Hypothalamus (tissue), 51 donors: ENCODE results near the gene GRIFIN.

Experiments used
- DNase-seq, 51 donors: peaks; one replicate each; lab custom pipeline; 2025; lab: John Stamatoyannopoulos, UW

Gene GRIFIN

DNA sequence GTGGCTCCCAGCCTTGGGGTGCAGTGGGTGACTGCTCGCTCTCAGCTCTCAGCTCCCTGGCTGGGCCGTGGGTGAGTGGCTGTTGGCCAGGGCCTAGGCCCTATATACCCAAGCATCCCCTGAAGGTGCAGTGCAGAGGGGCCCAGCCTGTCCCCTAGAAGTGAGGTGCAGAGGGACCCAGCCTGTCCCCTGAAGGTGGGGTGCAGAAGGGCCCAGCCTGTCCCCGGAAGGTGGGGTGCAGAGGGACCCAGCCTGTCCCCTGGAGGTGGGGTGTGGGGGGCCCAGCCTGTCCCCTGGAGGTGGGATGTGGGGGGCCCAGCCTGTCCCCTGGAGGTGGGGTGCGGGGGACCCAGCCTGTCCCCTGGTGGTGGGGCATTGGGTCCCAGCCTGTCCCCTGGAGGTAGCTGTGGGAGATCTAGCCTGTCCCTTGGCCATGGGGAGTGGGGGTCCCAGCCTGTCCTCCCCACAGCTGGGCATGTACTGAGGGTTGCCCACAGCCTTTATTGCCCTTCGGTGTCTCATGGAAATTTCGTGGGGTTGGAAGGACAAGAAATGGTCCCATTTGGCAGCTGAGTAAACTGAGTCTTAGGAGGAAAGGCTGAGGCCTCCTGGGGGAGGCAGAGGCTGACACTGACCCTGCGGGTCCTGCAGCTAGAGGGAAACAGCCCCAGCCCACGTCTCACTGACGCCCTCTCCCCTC, 25.9 kb upstream of the GRIFIN start:
- no peak for DNase-seq

DNA sequence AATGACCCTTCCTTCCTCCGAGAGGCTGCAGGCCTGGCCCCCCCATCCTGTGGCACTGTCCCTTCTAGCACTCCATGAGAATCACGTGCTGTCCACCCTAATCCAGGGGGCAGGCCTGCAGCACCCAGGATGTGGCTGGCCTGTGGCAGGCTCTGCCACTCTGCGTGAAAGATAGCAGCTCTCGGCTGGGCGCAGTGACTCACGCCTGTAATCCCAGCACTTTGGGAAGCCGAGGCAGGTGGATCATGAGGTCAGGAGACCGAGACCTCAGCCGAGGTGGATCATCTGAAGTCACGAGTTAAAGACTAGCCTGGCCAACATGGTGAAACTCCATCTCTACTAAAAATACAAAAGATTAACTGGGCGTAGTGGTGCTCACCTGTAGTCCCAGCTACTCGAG, 24.5 kb upstream of the GRIFIN start:
- DNase-seq = no peak

DNA sequence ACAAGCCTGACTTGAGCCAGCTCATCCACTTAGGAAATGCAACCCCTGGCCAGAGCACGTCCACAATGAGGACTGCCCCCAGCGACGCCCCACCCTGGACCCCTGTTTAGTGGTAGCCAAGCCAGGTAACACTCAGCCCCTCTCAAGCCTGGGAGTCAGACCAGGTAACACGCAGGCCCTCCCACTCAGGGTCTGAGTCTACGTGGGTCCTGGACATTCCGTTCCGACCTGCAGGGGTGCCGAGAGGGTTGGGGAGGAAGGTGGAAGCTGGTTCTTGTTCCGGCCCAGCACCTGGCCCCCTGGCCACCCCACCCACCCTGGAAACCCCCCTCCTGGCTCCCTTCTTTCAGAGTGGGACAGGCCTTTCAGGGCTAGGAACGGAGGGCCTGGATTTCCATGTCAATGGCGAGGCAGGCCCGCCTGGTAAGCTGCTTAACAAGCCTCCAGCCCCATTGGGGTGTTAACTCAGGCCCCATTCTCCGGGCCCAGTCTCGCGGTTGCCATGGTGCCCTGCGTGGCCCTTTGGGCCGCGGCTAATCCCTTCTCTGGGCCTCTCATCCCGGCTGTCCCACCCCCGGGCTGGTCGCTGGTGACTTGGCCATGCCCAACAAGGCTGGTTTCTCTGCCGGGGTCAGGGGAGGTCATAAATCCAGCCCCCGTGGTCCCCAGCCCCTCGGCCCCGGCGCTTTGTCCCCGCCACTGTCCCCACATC, 23.7 kb upstream of the GRIFIN start:
- DNase-seq = peak in 7 of 51 donors; percentile 12 to 43 (median 28)

DNA sequence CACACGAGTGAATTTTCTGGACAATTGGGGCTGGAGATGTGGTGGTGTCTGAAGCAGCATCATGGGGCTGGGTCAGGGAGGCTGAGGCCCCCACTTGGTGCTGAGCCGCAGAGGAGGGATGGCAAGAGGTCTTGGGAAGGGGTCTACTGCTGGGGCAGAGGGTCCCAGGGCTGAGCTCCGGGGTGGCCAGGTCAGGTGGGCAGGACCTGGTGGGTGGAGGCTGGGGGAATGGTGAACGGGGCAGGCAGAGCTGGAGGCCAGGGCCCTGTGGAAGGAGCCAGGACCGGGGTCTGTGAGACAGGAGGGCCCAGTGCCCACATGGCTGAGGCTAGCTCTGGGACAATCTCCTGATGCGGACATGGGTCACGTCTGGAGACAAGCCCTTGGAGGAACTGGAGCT, 23.0 kb upstream of the GRIFIN start:
- no peak for DNase-seq

- no peak for DNase-seq
These were observed 22.5 kb upstream of the GRIFIN start for GRCh38 chr7:2498708-2499107.

GRCh38 chr7:2497500-2498336, 21.5 kb upstream of the GRIFIN start:
- no peak for DNase-seq

DNA sequence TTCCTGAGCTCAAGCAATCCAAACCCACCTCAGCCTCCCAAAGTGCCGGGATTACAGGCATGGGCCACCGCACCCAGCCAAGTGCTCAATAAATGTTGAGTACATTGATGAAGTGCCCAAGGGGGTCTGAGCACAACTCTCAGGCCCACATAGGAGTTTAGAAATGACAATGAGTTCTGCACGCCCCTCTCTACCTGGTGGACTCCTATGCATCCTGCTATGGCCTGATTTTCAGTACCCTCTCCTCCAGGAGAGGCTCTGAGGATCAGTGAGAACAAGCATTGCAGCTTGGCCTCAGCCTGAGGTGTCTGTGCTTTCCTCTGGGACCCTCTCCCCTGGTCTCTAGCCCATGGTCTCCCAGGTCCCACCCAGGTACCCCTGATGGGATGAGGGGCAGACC, 20.9 kb upstream of the GRIFIN start:
- no peak for DNase-seq

DNA sequence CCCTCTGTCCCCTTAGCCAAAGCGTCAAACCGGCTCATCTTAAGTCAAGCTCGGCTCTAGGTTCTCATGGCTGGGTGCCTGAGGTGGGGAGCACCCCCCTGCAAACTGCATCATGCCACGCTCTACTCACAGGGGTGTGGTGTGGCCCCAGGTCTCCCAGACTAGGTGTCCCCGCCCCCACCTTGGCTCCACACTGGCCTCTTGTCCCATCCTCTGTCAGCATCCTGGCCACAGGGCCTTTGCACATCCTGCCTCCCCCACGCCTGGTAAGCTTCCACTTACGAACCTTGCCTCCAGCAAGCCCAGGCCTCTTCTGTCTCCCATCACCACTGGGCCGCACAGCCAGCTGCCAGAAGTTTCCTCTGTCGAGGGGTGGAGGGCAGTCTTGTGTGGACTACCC, 20.2 kb upstream of the GRIFIN start:
- DNase-seq = no peak

DNA sequence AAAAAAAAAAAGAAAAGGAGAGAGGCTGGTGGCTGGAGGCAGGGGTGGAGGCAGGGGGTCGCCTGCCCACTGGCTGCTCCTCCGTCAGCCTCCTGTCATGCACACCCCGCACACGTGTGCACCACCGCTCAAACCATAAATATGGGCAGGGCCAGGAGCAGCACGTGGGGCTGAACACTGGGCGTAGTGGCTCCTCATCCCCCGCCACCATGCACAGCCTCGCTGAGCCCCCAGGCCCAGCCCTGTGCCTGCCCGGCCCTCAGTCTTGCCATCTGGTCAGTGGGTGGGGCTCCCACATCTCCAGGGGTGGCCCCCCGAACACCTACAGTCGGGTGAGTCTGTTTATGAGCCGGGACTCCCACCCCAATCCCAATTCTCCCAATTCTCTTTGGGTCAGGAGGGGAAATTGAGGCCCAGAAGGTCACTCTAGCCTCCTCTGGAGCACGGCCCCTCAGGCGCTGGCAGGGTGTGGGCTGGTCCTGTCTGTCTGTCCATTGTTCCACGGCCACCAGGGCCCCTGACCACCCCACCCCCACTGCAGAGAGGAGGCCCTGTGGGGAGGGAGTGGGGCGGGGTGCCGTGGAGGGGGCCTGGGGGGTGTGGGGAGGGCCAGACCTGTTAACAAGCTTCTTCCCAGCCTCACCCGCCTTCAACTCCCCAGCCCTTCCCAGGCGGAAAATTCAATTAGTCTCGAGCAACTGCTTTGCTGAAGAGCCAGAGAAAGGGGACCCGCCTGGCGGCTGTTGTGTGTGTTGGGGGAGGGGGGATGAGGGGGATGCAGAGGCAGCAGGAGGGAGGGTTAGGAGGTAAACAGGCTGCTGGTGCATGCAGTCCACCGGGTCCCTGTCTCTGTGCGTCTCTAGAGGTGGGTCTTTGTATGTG, 19.5 kb upstream of the GRIFIN start:
- DNase-seq = no peak

GRCh38 chr7:2494191-2495130, 18.3 kb upstream of the GRIFIN start:
- DNase-seq = no peak

DNA sequence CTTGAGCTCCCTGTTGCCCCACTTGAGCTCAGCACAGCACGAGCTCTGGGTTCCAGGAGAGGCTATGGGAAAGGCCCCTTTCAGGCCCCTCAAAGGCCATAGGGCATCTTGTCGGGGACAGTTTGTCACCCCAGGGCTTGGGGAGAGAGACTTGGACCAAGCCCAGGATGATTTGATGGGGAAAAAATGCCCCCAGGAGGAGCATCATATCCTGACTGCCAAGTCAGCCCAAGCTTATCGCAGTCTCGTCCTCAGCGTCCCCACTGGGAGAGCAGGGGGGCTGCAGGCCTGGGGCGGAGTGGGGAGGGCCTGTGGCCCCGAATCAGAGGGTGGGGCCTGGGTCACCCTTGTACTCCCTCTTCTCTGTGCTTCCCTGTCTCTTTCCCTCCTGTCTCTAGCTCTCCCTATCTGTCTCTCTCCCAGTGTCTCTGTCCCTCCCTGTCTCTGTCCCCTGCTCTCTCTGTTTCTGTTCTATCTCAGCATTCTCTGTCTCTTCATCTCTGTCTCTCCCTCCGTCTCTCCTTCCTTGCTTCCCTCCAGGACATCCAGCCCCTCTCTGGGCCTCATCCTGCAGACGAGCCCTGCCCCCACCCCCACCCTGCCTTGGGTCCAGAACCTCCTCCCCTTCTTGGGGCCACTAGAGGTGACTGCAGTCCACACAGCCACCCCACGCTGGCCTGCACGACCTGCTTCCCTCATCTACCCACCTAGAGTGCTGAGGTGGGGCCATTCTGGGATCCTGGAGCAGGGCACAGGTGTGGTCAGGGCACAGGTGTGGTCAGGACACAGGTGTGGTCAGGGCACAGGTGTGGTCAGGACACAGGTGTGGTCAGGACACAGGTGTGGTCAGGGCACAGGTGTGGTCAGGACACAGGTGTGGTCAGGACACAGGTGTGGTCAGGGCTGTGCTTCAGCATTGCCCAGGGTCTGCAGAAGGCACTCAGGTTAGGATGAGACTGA, 17.3 kb upstream of the GRIFIN start:
- no peak for DNase-seq

DNA sequence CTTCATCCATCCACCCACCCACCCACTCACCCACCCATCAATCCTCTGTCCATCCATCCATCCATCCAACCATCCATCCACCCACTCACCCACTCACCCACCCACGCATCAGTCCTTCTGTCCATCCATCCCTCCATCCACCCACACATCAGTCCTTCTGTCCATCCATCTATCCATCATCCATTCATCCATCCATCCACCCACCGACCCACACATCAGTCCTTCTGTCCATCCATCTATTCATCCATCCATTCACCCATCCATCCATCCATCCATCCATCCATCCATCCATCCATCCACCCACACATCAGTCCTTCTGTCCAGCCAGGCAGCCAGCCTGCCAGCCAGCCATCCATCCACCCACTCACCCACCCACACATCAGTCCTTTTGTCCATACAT, 15.8 kb upstream of the GRIFIN start:
- DNase-seq = no peak

DNA sequence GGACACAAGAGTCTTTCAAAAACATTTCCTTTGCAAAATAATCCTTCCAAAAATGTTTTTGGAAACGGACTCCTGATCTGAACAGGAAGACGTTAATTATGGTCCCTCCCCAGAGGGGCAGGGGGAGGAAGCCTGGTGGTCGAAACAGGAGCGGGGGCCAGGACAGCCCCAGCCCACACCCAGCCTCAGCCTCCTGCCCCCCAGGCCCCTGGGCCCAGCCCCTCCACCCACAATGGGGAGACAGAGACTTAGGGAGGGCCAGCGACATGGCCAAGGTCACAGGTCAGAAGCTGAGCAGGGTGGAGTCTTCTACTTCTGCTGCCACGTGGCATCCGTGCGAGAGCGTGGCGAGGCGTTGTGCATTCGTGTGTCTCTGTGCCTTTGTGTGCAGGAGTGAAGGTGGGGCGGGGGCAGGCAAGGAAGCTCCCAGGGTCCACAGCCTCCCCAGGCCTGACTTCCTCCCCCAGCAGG, 14.0 kb upstream of the GRIFIN start:
- no peak for DNase-seq

- DNase-seq = no peak
These were observed 12.5 kb upstream of the GRIFIN start for GRCh38 chr7:2488681-2489080.

GRCh38 chr7:2488272-2488645, 12.1 kb upstream of the GRIFIN start:
- DNase-seq = no peak

- DNase-seq = no peak
These were observed 11.5 kb upstream of the GRIFIN start for GRCh38 chr7:2487586-2488271.

DNA sequence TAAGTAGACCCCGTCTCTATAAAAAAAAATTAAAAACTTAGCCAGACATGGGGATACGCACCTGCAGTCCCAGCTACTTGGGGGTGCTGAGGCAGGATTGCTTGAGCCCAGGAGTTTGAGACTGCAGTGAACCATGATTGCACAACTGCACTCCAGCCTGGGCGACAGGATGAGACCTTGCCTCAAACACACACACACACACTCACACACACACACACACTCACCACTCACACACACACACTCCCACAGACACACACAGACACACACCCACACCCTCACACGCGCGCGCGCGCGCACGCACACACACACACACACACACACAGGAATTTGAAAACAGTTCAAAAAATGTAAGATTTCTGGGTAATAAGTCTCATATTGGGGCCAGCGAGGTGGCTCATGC, 8.7 kb upstream of the GRIFIN start:
- DNase-seq = no peak

- no peak for DNase-seq
These were observed 7.3 kb upstream of the GRIFIN start for GRCh38 chr7:2483494-2483893.
